ENCODE results near the gene LRCOL1.

DNA sequence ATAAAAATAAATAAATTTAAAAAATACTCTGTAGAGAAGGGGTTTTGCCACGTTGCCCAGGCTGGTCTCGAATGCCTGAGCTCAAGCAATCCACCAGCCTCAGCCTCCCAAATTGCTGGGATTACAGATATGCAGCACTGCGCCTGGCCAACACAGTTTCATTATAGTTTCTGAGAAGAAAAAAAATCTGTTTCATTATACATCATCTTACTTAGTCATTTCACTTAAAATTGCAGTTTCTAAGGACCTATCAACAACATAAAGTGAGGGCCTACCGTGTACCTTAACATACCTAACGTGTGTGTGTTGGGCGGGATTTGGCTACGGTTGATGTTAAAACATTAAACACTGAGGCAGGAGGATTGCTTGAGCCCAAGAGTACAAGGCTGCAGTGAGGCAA lies 36.5 kb upstream of the LRCOL1 start:
- TF ChIP-seq YY2 (tag by site-specific recombination; IDR thresholded peaks at IDR 0.05), result no peak
- TF ChIP-seq ZNF777 (tag by site-specific recombination; IDR thresholded peaks at IDR 0.05; ENCODE audit: borderline replicate concordance), result no peak
- TF ChIP-seq, protein P1, sequence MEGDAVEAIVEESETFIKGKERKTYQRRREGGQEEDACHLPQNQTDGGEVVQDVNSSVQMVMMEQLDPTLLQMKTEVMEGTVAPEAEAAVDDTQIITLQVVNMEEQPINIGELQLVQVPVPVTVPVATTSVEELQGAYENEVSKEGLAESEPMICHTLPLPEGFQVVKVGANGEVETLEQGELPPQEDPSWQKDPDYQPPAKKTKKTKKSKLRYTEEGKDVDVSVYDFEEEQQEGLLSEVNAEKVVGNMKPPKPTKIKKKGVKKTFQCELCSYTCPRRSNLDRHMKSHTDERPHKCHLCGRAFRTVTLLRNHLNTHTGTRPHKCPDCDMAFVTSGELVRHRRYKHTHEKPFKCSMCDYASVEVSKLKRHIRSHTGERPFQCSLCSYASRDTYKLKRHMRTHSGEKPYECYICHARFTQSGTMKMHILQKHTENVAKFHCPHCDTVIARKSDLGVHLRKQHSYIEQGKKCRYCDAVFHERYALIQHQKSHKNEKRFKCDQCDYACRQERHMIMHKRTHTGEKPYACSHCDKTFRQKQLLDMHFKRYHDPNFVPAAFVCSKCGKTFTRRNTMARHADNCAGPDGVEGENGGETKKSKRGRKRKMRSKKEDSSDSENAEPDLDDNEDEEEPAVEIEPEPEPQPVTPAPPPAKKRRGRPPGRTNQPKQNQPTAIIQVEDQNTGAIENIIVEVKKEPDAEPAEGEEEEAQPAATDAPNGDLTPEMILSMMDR (tag by site-specific recombination; IDR thresholded peaks at IDR 0.05), result no peak
- no peak for TF ChIP-seq ZNF138 (tag by site-specific recombination; IDR thresholded peaks at IDR 0.05; ENCODE audit: borderline replicate concordance)
- no peak for TF ChIP-seq ZNF266 (tag by site-specific recombination; IDR thresholded peaks at IDR 0.05; ENCODE audit: low read depth)
- no peak for TF ChIP-seq YY1 (tag by site-specific recombination; IDR thresholded peaks at IDR 0.05)
- no peak for TF ChIP-seq ZSCAN30 (tag by site-specific recombination; IDR thresholded peaks at IDR 0.05)
- TF ChIP-seq, protein P2, sequence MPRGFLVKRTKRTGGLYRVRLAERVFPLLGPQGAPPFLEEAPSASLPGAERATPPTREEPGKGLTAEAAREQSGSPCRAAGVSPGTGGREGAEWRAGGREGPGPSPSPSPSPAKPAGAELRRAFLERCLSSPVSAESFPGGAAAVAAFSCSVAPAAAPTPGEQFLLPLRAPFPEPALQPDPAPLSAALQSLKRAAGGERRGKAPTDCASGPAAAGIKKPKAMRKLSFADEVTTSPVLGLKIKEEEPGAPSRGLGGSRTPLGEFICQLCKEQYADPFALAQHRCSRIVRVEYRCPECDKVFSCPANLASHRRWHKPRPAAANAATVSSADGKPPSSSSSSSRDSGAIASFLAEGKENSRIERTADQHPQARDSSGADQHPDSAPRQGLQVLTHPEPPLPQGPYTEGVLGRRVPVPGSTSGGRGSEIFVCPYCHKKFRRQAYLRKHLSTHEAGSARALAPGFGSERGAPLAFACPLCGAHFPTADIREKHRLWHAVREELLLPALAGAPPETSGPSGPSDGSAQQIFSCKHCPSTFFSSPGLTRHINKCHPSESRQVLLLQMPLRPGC (tag by site-specific recombination; IDR thresholded peaks at IDR 0.05), result no peak
